Duodenal mucosa (tissue), 2 donors: ENCODE data around the gene TBC1D7.
A peak's percentile ranks its signal among the peaks of the same experiment; 100 is the strongest.

Source experiments
- H3K27ac ChIP-seq: one replicate; pipeline ENCODE4 v1.7.0; 2013; ENCODE audit warnings: low read depth, low read length
- H3K27me3 ChIP-seq, 2 donors: one replicate each; pipeline ENCODE4 v1.7.0; 2013; ENCODE audit warnings: low read length in 2 of 2, control low read depth in 1 of 2; ENCODE audit not compliant: insufficient read depth in 2 of 2, control insufficient read depth in 1 of 2
- H3K36me3 ChIP-seq, 2 donors: one replicate each; pipeline ENCODE4 v1.7.0; 2013; ENCODE audit warnings: low read length in 2 of 2, control low read depth in 1 of 2; ENCODE audit not compliant: insufficient read depth in 2 of 2, control insufficient read depth in 1 of 2
- H3K4me1 ChIP-seq, 2 donors: one replicate each; pipeline ENCODE4 v1.7.0; 2013; ENCODE audit warnings: low read length in 2 of 2, control low read depth in 1 of 2; ENCODE audit not compliant: insufficient read depth in 2 of 2, control insufficient read depth in 1 of 2
- H3K4me3 ChIP-seq, 2 donors: one replicate each; pipeline ENCODE4 v1.7.0; 2013; ENCODE audit warnings: low read length in 2 of 2, low read depth in 1 of 2
- H3K9ac ChIP-seq, 2 donors: one replicate each; pipeline ENCODE4 v1.7.0; 2013; ENCODE audit warnings: low read length in 2 of 2, low read depth in 1 of 2
- H3K9me3 ChIP-seq, 2 donors: one replicate each; pipeline ENCODE4 v1.7.0; 2013; ENCODE audit warnings: low read length in 2 of 2, control low read depth in 1 of 2; ENCODE audit not compliant: control insufficient read depth in 1 of 2

Gene TBC1D7

DNA sequence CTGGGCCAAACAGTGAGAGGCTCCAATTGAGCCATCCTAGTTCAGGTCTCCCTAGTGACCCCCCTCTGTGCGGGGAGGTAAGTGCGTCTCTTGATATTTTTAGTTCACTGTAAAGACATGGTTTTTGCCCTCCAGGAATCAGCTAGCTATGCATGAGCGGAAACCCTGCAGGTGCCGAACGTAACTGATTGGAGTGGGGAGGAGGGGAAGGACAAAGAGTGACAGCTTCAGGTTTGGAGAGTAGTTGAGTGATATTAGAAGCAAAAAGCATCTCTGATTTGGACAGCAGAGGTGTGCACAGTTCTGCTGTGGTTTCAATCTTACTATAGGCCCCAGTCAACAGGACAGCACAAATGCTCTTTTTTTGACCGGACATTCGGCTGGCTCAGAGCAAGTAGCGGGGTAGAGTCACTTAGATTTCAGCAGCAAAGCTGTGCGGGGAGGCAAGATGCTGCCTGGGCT lies 31.8 kb downstream of the TBC1D7 start:
- no peaks in the 10 kb centered on the region for H3K27me3 ChIP-seq
- no peak overlapping the region for H3K9ac ChIP-seq
- no peak overlapping the region for H3K4me3 ChIP-seq
- H3K4me1 ChIP-seq = no peaks in the 10 kb centered on the region
- H3K36me3 ChIP-seq = peaks cover 26 to 65% of the 10 kb centered on the region in 2 donors
- H3K27ac ChIP-seq = no peak overlapping the region
- H3K9me3 ChIP-seq = peaks cover 0 to 4% of the 10 kb centered on the region in 2 donors

DNA sequence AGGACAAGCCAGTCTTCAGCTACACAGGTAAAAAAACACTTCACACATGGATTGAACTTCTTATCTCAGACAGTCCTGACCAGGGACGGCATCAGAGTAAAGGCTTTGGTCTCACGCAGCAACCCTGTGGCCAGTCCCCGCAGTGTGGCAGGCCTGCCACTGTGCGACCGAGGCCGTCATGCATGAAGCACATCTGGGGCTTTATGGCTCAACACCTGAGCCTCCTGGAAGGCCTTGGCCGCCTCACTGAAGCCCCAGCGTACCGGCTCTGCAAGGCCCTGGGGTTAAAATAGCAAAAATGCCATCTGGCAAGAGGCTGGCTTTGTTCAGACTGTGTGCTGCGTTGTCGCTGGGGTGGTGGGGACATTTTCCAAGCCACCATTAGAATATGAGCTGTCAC lies 32.8 kb downstream of the TBC1D7 start:
- Histone ChIP-seq H3K4me1 (no peaks in the 10 kb centered on the region), H3K36me3 (peaks cover 26 to 58% of the 10 kb centered on the region in 2 donors)

DNA sequence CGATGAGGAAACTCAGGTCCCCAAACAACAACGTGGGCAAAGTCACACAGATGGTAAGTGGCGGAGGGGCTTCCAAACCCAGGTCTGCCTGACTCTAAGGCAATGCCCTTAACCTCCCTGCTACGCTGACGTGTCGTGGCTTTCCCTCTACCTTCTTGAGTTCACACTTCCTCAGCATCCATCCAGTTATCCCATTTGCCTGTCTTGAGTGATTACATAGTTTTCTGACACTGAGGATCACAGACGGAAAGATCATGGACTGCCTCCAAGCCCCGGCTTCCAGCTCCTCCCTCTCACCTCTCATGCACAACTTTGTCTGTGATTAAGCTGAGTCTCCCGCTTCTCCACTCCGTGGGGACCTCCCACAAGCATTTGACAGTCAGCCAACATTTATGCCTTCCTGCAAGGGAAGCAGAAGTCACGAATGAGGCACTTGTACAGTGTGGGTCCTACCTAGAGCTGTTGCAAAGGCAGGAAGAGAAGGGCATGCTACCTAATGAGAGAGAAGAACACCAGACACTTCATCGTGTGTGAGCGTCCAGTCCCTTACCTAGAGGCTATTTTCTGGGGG lies 33.8 kb downstream of the TBC1D7 start:
- Histone ChIP-seq H3K9ac (no peak overlapping the region), H3K27me3 (no peaks in the 10 kb centered on the region), H3K4me3 (no peak overlapping the region), H3K9me3 (peaks cover 0 to 4% of the 10 kb centered on the region in 2 donors), H3K4me1 (no peaks in the 10 kb centered on the region), H3K27ac (no peak overlapping the region), H3K36me3 (peaks cover 26 to 50% of the 10 kb centered on the region in 2 donors)

More for the DNA sequence above, 32.8 kb downstream of the TBC1D7 start:
- H3K27ac ChIP-seq = no peak overlapping the region
- H3K27me3 ChIP-seq = no peaks in the 10 kb centered on the region
- peaks cover 0 to 4% of the 10 kb centered on the region in 2 donors for H3K9me3 ChIP-seq
- H3K9ac ChIP-seq = no peak overlapping the region
- no peak overlapping the region for H3K4me3 ChIP-seq

DNA sequence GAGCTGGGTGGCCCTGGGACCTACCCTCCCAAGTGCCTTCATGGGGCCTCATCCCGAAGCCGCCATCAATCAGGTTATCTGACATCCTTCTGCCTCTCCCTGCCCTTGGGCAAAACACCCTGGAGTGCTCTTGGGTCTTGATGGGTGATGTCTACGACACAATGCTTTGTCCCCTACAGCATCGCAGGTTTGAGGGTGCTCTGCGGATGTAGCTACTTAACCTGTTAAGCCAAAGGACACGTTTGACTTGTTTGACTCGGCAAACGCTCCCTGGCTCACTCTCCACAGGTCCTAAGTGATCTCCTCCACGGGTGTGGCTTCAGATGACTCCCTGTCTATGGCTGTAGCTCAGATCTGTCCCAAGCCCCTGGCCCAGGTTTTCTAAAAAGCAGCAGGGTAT lies 35.6 kb downstream of the TBC1D7 start:
- H3K9ac ChIP-seq = no peak overlapping the region
- peaks cover 0 to under 1% of the 10 kb centered on the region in 2 donors for H3K9me3 ChIP-seq
- H3K27me3 ChIP-seq = no peaks in the 10 kb centered on the region
- no peak overlapping the region for H3K27ac ChIP-seq
- no peak overlapping the region for H3K4me3 ChIP-seq
- H3K4me1 ChIP-seq = peaks cover 0 to 5% of the 10 kb centered on the region in 2 donors
- H3K36me3 ChIP-seq = peaks cover 18 to 38% of the 10 kb centered on the region in 2 donors

DNA sequence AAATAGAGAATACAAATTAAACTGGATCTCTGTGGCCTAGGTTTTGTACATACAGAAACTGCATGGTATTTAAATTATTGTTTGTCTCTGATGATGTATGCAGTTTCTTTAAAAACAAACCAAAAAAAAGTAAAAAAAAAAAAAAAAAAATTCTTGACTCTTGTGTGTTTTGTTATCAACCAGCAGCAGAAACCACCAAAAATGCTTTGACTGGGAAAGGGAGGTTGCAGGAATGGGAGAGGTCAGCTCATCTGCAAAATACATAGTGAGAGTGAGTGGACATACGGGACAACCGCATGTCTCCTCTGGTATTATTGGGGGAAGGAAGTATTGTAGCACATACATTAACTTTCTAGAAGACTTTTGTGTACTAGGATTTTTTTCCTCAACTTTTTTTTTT lies 38.0 kb downstream of the TBC1D7 start:
- H3K27ac ChIP-seq = no peak overlapping the region
- H3K4me3 ChIP-seq = no peak overlapping the region
- peaks cover 0 to 5% of the 10 kb centered on the region in 2 donors for H3K4me1 ChIP-seq
- no peak overlapping the region for H3K9ac ChIP-seq
- H3K9me3 ChIP-seq = peaks cover 12% of the 10 kb centered on the region in 2 donors
- H3K36me3 ChIP-seq = peaks cover 22 to 29% of the 10 kb centered on the region in 2 donors
- no peaks in the 10 kb centered on the region for H3K27me3 ChIP-seq

DNA sequence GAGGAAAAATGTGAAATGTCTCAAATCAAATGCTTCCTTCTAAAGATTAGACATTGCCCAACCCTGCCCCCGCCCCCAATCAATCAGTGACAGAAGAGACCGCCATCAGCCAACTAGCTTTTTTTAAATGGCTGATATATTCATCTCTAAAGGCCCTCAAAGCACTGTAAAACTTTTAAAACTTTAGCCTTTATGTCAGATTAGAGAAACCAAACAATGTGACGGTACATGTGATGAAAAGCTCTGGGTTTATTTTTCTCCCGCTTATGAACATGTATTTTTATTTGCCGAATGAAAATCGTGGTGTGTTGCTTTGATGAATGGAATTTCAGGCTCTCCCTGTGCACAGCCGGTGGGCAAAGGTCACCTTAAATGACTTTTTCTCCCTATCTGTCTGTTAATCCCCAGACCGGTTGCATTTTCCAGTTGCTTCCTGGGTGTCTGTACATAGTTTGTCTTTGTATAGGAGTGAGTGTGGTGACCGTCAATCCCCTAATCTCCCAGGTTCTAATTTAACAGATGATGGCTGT lies 38.5 kb downstream of the TBC1D7 start:
- Histone ChIP-seq H3K27me3 (no peaks in the 10 kb centered on the region), H3K9me3 (peaks cover 12% of the 10 kb centered on the region in 2 donors), H3K36me3 (peaks cover 22 to 24% of the 10 kb centered on the region in 2 donors), H3K27ac (no peak overlapping the region), H3K4me3 (peak overlapping the region in 1 of 2 donors; percentile 1), H3K9ac (no peak overlapping the region), H3K4me1 (peaks cover 0 to 5% of the 10 kb centered on the region in 2 donors)

DNA sequence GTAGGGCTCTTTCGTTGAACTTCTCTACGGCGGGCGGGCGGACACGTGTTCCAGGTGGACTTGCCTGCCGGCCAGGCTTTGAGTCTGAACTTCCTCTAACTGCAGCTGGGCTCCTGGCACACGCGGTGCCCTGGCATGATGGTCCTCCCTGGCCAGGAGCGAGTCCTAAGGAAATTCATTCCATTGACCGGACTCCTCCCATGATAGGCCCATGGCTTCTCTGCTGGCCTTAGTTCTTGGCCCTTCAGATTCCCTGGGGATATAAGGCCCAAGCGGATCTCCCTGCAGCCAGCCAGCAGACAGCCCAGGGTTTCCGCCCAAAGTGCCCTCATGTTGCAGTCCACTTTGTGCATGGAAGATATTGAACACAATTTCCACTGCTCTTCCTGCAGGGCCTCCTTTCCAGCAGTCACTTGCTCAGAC lies 39.4 kb downstream of the TBC1D7 start:
- Histone ChIP-seq H3K36me3 (peaks cover 13 to 15% of the 10 kb centered on the region in 2 donors), H3K27ac (no peak overlapping the region), H3K4me3 (no peak overlapping the region), H3K9ac (no peak overlapping the region), H3K9me3 (peaks cover 12% of the 10 kb centered on the region in 2 donors), H3K27me3 (no peaks in the 10 kb centered on the region), H3K4me1 (peaks cover 0 to 5% of the 10 kb centered on the region in 2 donors)

DNA sequence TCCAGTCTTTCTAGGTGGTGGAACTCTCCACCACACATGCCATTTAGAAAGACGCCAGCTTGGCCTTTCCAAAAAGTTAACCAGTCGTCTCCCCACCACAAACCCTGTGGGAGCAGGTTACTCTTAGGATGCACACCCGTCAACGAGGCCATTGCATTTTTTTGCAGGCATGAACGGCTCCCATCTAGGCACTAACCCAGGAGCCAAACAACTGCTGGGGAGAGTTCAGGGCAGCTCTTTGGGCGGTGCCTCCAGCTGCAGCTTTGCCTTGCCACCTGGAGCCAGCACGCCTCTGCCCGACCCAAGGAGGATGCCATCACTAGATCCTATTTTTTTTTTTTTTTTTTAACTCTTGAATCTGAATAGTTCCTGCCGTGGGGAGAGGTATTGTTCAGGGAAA lies 39.9 kb downstream of the TBC1D7 start:
- Histone ChIP-seq H3K27me3 (no peaks in the 10 kb centered on the region), H3K4me3 (no peak overlapping the region), H3K4me1 (peaks cover 0 to 5% of the 10 kb centered on the region in 2 donors), H3K36me3 (peaks cover 10 to 13% of the 10 kb centered on the region in 2 donors), H3K27ac (no peak overlapping the region), H3K9ac (no peak overlapping the region), H3K9me3 (peaks cover 12% of the 10 kb centered on the region in 2 donors)

DNA sequence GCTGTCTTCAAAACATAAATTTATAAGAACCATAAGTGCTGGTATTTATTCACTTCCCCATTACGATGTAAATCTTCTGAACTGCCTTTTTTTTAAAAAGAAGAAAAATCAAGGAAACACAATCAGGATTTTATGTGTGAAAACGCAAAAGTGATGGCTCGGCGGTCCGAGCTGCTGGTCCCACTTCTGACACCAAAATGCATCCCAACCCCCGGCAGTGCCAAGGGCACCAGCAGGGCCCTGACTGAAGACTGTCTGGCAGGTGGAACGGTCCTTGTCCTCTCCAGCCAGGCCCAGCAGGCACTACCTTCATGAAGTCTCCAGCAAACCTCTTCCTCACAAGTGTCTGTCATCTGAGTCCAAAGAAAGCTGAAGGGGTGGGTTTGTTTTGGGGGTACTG lies 41.2 kb downstream of the TBC1D7 start:
- Histone ChIP-seq H3K27ac (no peak overlapping the region), H3K4me3 (no peak overlapping the region), H3K27me3 (no peaks in the 10 kb centered on the region), H3K36me3 (peaks cover 6 to 11% of the 10 kb centered on the region in 2 donors), H3K9ac (no peak overlapping the region), H3K9me3 (peaks cover 12% of the 10 kb centered on the region in 2 donors), H3K4me1 (peaks cover 0 to 5% of the 10 kb centered on the region in 2 donors)

DNA sequence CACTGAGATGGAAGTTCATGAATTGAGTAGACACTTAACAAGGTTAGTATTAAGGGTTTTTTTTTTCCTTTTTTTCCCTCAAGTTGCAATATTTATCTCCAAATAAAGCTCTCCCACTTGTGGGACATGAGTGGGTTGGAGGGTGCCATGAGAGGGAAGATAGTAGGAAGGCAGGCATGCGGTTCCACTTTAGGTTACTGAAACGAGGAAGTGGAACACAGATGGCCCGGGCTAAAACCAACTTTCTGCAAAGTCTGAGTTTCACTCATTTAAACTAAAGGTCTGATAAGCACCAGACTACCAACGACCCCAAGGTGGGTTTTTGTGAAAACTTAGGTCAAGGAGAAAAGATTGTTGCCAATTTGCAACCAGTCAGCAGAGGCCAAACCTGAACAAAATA lies 42.2 kb downstream of the TBC1D7 start:
- H3K36me3 ChIP-seq = peaks cover 5 to 11% of the 10 kb centered on the region in 2 donors
- no peaks in the 10 kb centered on the region for H3K27me3 ChIP-seq
- H3K9me3 ChIP-seq = peaks cover 12% of the 10 kb centered on the region in 2 donors
- H3K4me3 ChIP-seq = no peak overlapping the region
- H3K27ac ChIP-seq = no peak overlapping the region
- peaks cover 0 to 5% of the 10 kb centered on the region in 2 donors for H3K4me1 ChIP-seq
- H3K9ac ChIP-seq = no peak overlapping the region
